Caki2 (cell line): Measurements from ENCODE around the gene ITGB5. TPM values are rescaled to one million over a fixed set of nuclear protein-coding genes. Genes with fewer than 3 reads are reported as not detected.
"Not testable (repeated sequence)": the region's sequence is repeated elsewhere in the genome, so short reads cannot be mapped to it uniquely, and the experiment has no call there.

Experiments used
- DNase-seq: peaks from one replicate; pipeline ENCODE4 v3.0.0-alpha.2; 2015; ENCODE audit warnings: low read depth
- in situ Hi-C: cut with HindIII; loops from 2 replicates; pipeline ENCODE4 v1.10.0; 2016; ENCODE audit warnings: low sequenced_read_pairs, low pct_unique_long_range_greater_than_20kb, mixed read lengths
- total RNA-seq: library from RNA; depleted of rRNA; stranded (reverse); fragments of >200 nt; shearing (Covaris generic); gene quantifications from 2 replicates; pipeline ENCODE4 v1.2.3, GENCODE V29; 2014; ENCODE audit warnings: low replicate concordance

The ITGB5 gene
- total RNA-seq, 1 experiment from 2014 or later = 475 TPM

- in situ Hi-C loops = loop anchor here (25.0 kb wide), 1 partner anchor 128 kb away; the partner anchor contains the start of gene ITGB5
Observed at GRCh38 chr3:124758851-124759635, 128.1 kb downstream of the ITGB5 start.

GRCh38 chr3:124757926-124758325 lies 129.2 kb downstream of the ITGB5 start:
- in situ Hi-C loops = loop anchor here (25.0 kb wide), 1 partner anchor 129 kb away; the partner anchor contains the start of gene ITGB5
- DNase-seq = not testable (repeated sequence)

More at GRCh38 chr3:124758851-124759635, 128.1 kb downstream of the ITGB5 start:
- no peak for DNase-seq

DNA sequence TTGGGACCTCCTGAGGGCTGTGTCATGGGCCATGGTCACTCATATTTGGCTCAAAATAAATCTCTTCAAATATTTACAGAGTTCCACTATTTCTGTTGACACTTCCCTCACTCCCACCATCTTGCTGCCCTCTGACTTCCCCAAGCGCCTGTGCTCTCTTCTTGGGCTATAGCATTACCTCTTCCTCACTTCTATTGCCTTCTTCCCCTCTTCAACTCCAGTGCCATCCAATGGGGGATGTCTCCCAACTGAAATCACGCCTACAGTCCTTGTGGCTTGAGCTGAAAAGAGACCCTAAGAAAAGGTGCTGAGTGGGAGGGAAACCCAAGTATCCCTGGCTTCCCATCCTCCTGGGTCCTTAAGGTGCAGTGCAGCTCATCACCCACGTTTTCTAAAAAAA lies 135.1 kb downstream of the ITGB5 start:
- no peak for DNase-seq
- in situ Hi-C loops = loop anchor here (25.0 kb wide), 1 partner anchor 135 kb away; the partner anchor contains the start of gene ITGB5

- in situ Hi-C loops = loop anchor here (25.0 kb wide), 1 partner anchor 136 kb away; the partner anchor contains the start of gene ITGB5
- no peak for DNase-seq
Observed at GRCh38 chr3:124751501-124751900, 135.7 kb downstream of the ITGB5 start.

DNA sequence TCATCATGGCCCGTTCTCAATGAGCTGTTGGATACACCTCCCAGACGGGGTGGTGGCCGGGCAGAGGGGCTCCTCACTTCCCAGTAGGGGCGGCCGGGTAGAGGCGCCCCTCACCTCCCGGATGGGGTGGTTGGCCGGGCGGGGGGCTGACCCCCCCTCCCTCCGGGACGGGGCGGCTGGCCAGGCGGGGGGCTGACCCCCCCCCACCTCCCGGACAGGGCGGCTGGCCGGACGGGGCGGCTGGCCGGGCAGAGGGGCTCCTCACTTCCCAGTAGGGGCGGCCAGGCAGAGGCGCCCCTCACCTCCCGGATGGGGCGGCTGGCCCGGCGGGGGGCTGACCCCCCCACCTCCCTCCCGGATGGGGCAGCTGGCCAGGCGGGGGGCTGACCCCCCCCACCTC lies 137.3 kb downstream of the ITGB5 start:
- in situ Hi-C loops = loop anchor here (25.0 kb wide), 1 partner anchor 137 kb away; the partner anchor contains the start of gene ITGB5
- not testable (repeated sequence) for DNase-seq

DNA sequence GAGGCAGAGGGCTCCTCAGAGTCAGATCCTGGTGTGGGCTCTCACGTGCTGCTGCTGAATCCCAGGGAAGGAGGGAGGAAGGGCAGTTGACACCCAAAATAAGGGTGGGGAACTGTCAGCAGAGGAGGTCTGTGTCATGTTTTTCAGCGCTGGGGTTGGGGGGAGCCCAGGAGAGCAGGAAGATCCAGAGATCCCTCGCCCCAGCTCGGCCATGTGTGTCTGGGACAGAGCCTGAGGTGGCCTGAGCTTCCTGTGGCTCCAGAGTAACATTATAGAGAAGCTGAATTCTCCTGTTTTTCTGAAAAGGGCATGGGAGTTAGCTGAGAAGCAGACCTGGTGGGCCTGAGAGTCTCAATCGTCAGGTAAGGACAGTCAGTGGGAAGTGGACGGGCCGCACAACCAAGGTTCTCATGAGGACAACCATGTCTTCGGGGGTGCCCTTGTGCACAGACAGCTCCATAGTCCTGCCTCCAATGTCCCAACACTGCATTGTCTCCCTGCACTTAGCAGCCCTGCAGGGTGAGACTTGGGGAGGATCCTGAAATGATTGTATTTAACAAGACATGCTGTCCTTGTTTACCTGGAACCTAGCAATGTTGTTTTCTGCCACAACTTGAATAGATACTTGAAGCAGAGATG lies 138.5 kb downstream of the ITGB5 start:
- no peak for DNase-seq
- in situ Hi-C loops = no loop called here

DNA sequence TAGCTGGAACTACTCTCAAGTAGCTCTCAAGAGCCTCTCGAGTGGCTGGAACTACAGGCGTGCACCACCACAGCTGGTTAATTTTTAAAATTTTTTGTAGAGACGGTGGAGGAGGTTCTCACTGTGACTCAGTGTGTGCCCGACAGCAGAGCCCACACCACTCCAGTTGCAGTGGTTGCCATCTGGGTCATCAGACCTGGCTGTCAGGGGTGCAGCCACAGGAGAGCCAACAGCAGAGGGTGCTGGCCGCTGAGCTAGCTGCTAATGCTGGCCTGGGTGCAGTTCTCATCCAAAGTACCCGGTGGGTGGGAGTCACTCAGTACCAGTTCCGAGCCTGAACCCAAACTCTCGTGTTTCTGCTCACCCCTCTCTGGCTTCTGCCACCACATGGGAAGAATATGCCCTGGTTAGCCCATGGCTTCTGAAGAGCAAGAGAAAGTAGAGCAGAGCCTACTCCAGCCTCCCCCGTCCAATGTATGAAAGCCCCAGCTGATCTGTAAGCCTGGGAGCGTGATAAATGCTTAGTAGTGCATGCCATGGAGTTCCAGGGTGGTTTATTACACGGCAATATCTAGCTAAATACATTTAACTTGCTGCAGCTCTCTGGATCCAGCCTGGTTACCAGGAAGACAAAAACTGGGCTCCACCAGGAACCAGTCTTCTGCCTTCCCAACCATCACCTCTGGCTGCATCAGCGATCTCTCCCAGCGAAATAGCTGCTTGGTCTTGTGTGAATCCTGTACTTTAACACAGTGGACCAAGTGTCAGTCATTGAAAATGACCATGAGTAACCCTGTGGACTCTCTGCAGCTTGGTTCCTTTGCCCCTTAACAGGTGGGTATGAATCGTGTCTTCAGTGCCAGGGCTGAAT lies 139.8 kb downstream of the ITGB5 start:
- in situ Hi-C loops = no loop called here

GRCh38 chr3:124745756-124746155 lies 141.4 kb downstream of the ITGB5 start:
- in situ Hi-C loops = no loop called here

More for the DNA sequence above, 139.8 kb downstream of the ITGB5 start:
- DNase-seq = no peak

GRCh38 chr3:124741027-124741426 lies 146.1 kb downstream of the ITGB5 start:
- in situ Hi-C loops = no loop called here
- DNase-seq = no peak

More at GRCh38 chr3:124745756-124746155, 141.4 kb downstream of the ITGB5 start:
- no peak for DNase-seq

- no peak for DNase-seq
- in situ Hi-C loops = no loop called here
Observed at GRCh38 chr3:124731760-124732159, 155.4 kb downstream of the ITGB5 start.

DNA sequence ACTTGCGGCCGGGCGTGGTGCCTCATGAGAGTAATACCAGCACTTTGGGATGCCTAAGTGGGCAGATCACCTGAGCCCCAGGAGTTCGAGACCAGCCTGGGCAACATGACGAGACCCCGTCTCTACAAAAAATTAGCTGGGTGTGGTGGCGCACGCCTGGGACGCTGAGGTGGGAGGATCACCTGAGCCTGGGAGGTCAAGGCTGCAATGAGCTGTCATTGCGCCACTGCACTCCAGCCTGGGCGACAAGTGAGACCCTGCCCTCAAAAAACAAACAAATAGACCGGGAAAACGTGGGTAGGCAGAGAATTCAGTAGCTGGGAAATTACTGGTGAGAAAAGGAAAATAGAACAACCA lies 156.2 kb downstream of the ITGB5 start:
- DNase-seq = no peak
- in situ Hi-C loops = no loop called here

DNA sequence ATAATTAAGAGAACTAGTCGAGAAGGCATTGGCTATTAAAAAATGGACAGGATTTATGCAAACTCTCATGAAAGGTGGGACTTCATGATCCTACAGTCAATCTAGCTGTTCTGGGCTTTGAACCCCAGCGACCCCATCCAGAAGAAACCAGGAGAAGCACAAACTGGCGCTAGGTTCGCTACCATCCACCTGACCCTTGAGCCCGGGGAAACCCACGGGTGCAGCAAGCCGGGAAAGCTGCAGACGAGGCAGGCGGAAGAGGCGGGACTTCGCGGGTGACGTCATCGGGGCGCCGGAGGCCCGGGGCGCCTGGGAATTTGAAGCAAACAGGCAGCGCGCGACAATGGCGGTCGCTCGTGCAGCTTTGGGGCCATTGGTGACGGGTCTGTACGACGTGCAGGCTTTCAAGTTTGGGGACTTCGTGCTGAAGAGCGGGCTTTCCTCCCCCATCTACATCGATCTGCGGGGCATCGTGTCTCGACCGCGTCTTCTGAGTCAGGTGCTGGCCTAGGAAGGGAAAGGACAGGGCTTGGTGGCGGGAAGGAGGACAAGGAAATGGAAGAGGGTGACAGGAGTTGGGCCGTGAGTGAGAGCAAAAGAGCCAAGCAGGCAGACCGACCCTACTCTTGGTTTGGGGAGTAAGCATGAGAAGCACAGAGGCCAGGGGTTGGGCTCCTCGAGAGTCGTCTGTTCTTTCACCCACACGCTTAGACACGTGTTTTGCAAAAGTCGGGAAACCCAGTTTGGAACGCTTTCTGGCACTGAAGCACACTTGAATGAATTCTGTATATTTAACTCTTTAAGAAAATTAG lies 156.8 kb downstream of the ITGB5 start, which contains the start of gene UMPS:
Gene UMPS (plus strand): TSS at position 324 of the 812 bp plus-strand sequence. CDS start 20 bp downstream, at position 344.
- peak; percentile 75 for DNase-seq
- in situ Hi-C loops = no loop called here

GRCh38 chr3:124722589-124722988 lies 164.6 kb downstream of the ITGB5 start:
- DNase-seq = no peak
- in situ Hi-C loops = no loop called here

DNA sequence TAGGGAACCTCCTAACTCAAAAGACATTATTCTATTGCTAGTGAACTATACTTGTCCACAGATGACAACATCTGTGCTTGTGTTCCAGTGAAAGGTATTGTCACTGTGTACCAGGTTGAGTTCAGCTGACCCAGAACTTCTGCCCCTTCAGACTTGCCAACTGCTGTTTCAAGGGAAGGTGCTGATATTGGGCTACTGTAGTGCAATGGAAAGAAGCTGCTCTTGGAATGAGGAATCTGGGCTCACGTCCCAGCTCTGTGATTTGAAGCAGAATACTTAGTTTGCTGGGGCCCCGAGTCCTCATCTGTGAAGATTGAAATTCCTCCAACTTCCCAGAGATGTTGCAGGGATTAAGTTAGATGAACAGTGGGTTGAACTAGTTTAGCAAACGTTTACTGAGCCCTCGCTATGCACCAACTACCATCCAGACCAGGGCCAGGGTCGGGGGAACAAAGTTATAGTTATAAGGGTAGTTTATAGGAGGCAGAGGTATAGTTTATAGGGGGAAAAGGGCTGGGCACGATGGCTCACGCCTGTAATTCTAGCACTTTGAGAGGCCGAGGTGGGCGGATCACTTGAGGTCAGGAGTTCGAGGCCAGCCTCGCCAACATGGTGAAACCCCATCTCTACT lies 172.8 kb downstream of the ITGB5 start:
- in situ Hi-C loops = no loop called here
- no peak for DNase-seq
